ENCODE results near the gene LMX1A.

Gene LMX1A

DNA sequence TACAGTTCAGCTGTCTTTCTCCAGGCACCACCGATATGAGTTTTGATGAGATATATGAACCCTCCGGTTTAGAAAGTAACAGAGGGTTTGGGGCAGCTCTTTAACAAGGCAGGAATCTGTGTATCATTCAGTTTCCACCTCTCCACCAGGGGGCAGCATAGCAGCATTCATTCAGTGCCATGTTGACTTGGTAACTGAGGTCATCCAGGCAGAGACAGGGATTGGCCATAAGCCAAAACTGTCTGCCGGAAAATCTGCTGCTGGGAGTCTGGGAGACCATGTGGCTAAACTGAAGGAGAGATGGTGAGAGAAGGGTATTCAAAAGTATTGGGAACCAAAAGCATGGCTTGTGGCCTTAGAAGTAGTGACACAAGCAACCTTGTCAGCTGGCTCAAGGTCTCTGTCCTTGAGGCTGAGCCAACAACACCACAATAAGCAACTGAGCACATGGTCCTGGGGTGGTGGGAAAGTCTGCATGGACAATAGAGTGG, 98.5 kb downstream of the LMX1A start:
- TF ChIP-seq TOX (CRISPR knock-in tag; IDR thresholded peaks at IDR 0.05; ENCODE audit: borderline replicate concordance) (no peak), ZNF8 (CRISPR knock-in tag; IDR thresholded peaks at IDR 0.05) (no peak), ZFP3 (CRISPR knock-in tag; IDR thresholded peaks at IDR 0.05) (no peak), SNAI2 (CRISPR knock-in tag; IDR thresholded peaks at IDR 0.05) (no peak), ZFP30 (CRISPR knock-in tag; IDR thresholded peaks at IDR 0.05) (no peak), ZNF70 (CRISPR knock-in tag; IDR thresholded peaks at IDR 0.05) (no peak), OSR1 (CRISPR knock-in tag; IDR thresholded peaks at IDR 0.05) (no peak)
- TF ChIP-seq, protein P1, sequence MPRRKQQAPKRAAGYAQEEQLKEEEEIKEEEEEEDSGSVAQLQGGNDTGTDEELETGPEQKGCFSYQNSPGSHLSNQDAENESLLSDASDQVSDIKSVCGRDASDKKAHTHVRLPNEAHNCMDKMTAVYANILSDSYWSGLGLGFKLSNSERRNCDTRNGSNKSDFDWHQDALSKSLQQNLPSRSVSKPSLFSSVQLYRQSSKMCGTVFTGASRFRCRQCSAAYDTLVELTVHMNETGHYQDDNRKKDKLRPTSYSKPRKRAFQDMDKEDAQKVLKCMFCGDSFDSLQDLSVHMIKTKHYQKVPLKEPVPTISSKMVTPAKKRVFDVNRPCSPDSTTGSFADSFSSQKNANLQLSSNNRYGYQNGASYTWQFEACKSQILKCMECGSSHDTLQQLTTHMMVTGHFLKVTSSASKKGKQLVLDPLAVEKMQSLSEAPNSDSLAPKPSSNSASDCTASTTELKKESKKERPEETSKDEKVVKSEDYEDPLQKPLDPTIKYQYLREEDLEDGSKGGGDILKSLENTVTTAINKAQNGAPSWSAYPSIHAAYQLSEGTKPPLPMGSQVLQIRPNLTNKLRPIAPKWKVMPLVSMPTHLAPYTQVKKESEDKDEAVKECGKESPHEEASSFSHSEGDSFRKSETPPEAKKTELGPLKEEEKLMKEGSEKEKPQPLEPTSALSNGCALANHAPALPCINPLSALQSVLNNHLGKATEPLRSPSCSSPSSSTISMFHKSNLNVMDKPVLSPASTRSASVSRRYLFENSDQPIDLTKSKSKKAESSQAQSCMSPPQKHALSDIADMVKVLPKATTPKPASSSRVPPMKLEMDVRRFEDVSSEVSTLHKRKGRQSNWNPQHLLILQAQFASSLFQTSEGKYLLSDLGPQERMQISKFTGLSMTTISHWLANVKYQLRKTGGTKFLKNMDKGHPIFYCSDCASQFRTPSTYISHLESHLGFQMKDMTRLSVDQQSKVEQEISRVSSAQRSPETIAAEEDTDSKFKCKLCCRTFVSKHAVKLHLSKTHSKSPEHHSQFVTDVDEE (CRISPR knock-in tag; IDR thresholded peaks at IDR 0.05): no peak
- TF ChIP-seq, protein P2, sequence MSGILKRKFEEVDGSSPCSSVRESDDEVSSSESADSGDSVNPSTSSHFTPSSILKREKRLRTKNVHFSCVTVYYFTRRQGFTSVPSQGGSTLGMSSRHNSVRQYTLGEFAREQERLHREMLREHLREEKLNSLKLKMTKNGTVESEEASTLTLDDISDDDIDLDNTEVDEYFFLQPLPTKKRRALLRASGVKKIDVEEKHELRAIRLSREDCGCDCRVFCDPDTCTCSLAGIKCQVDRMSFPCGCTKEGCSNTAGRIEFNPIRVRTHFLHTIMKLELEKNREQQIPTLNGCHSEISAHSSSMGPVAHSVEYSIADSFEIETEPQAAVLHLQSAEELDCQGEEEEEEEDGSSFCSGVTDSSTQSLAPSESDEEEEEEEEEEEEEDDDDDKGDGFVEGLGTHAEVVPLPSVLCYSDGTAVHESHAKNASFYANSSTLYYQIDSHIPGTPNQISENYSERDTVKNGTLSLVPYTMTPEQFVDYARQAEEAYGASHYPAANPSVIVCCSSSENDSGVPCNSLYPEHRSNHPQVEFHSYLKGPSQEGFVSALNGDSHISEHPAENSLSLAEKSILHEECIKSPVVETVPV (CRISPR knock-in tag; IDR thresholded peaks at IDR 0.05): no peak
- TF ChIP-seq, protein P3, sequence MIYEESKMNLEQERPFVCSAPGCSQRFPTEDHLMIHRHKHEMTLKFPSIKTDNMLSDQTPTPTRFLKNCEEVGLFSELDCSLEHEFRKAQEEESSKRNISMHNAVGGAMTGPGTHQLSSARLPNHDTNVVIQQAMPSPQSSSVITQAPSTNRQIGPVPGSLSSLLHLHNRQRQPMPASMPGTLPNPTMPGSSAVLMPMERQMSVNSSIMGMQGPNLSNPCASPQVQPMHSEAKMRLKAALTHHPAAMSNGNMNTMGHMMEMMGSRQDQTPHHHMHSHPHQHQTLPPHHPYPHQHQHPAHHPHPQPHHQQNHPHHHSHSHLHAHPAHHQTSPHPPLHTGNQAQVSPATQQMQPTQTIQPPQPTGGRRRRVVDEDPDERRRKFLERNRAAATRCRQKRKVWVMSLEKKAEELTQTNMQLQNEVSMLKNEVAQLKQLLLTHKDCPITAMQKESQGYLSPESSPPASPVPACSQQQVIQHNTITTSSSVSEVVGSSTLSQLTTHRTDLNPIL (CRISPR knock-in tag; IDR thresholded peaks at IDR 0.05; ENCODE audit: low read depth): no peak
- peak; percentile 90 for ATAC-seq

DNA sequence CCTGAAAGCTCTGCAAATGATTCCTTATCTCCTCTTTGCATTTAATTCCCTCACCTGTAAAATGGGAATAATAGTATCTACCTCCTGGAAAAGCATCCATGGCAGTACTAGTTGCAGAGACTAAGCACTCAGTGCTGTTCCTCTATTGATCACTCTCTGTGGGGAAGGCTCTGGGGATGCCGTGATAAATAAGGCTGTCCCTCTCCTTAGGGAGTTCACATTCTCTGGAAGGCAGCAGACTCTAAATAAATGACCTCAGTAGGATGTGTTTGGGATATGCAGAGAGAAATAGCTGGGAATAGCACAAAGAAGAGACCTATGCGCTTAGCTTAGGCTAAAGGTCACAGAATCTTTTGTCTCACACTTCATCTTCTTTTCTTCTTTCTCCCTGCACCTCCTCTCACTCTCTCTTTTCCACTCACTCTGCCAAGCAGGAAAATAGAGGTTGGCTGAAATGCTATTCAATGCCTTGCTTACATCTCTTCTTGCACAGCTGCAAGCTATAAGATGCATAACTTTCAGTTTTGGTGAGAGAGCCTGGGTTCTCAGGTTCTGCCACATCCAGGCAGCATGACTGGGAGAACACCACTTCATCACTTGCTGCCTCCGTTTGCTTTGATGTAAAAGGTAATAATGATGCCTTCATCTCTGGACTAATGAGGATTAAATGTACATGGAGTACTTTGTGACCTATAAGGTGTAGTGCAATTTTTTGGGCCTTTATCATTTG, 101.5 kb downstream of the LMX1A start:
- TF ChIP-seq, protein P4, sequence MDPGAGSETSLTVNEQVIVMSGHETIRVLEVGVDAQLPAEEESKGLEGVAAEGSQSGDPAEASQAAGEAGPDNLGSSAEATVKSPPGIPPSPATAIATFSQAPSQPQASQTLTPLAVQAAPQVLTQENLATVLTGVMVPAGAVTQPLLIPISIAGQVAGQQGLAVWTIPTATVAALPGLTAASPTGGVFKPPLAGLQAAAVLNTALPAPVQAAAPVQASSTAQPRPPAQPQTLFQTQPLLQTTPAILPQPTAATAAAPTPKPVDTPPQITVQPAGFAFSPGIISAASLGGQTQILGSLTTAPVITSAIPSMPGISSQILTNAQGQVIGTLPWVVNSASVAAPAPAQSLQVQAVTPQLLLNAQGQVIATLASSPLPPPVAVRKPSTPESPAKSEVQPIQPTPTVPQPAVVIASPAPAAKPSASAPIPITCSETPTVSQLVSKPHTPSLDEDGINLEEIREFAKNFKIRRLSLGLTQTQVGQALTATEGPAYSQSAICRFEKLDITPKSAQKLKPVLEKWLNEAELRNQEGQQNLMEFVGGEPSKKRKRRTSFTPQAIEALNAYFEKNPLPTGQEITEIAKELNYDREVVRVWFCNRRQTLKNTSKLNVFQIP (CRISPR knock-in tag; IDR thresholded peaks at IDR 0.05; ENCODE audit: borderline replicate concordance, low read depth): no peak
- TF ChIP-seq, protein P3 (CRISPR knock-in tag; IDR thresholded peaks at IDR 0.05; ENCODE audit: low read depth): no peak
- TF ChIP-seq SNAI2 (CRISPR knock-in tag; IDR thresholded peaks at IDR 0.05) (no peak), ARNTL (CRISPR knock-in tag; IDR thresholded peaks at IDR 0.05; ENCODE audit: borderline replicate concordance, low read depth) (no peak), BACH2 (CRISPR knock-in tag; IDR thresholded peaks at IDR 0.05; ENCODE audit: borderline replicate concordance) (no peak), GLIS3 (CRISPR knock-in tag; IDR thresholded peaks at IDR 0.05) (no peak), ZFP3 (CRISPR knock-in tag; IDR thresholded peaks at IDR 0.05) (no peak), ESRRG (CRISPR knock-in tag; IDR thresholded peaks at IDR 0.05) (no peak), PPARA (CRISPR knock-in tag; IDR thresholded peaks at IDR 0.05; ENCODE audit: borderline replicate concordance) (no peak), OSR1 (CRISPR knock-in tag; IDR thresholded peaks at IDR 0.05) (no peak), ZNF8 (CRISPR knock-in tag; IDR thresholded peaks at IDR 0.05) (no peak), ZFP30 (CRISPR knock-in tag; IDR thresholded peaks at IDR 0.05) (no peak), ZNF565 (CRISPR knock-in tag; conservative IDR thresholded peaks at IDR 0.05; ENCODE audit: low read depth) (no peak), TOX (CRISPR knock-in tag; IDR thresholded peaks at IDR 0.05; ENCODE audit: borderline replicate concordance) (no peak), ISL1 (CRISPR knock-in tag; IDR thresholded peaks at IDR 0.05) (no peak), ZNF70 (CRISPR knock-in tag; IDR thresholded peaks at IDR 0.05) (no peak)
- TF ChIP-seq, protein P5, sequence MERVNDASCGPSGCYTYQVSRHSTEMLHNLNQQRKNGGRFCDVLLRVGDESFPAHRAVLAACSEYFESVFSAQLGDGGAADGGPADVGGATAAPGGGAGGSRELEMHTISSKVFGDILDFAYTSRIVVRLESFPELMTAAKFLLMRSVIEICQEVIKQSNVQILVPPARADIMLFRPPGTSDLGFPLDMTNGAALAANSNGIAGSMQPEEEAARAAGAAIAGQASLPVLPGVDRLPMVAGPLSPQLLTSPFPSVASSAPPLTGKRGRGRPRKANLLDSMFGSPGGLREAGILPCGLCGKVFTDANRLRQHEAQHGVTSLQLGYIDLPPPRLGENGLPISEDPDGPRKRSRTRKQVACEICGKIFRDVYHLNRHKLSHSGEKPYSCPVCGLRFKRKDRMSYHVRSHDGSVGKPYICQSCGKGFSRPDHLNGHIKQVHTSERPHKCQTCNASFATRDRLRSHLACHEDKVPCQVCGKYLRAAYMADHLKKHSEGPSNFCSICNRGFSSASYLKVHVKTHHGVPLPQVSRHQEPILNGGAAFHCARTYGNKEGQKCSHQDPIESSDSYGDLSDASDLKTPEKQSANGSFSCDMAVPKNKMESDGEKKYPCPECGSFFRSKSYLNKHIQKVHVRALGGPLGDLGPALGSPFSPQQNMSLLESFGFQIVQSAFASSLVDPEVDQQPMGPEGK (CRISPR knock-in tag; IDR thresholded peaks at IDR 0.05; ENCODE audit: borderline replicate concordance): no peak
- ATAC-seq: no peak
